ENCODE data around the gene PHACTR3.

GRCh38 chr20:59866338-59866737, 262.0 kb downstream of the PHACTR3 start:
- TF ChIP-seq, protein P1, sequence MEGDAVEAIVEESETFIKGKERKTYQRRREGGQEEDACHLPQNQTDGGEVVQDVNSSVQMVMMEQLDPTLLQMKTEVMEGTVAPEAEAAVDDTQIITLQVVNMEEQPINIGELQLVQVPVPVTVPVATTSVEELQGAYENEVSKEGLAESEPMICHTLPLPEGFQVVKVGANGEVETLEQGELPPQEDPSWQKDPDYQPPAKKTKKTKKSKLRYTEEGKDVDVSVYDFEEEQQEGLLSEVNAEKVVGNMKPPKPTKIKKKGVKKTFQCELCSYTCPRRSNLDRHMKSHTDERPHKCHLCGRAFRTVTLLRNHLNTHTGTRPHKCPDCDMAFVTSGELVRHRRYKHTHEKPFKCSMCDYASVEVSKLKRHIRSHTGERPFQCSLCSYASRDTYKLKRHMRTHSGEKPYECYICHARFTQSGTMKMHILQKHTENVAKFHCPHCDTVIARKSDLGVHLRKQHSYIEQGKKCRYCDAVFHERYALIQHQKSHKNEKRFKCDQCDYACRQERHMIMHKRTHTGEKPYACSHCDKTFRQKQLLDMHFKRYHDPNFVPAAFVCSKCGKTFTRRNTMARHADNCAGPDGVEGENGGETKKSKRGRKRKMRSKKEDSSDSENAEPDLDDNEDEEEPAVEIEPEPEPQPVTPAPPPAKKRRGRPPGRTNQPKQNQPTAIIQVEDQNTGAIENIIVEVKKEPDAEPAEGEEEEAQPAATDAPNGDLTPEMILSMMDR (IDR thresholded peaks at IDR 0.05; ENCODE audit: low read depth, low read length, poor library complexity, severe bottlenecking) = no peak
- no peak for TF ChIP-seq EZH2phosphoT487 (IDR thresholded peaks at IDR 0.05; ENCODE audit: borderline replicate concordance, low read length)
